Neutrophil (primary cell): ENCODE measurements around the gene SRSF12.

Experiments
- H3K27ac ChIP-seq: fragments of 200-600 bp; sonication (generic); 2 replicates; pipeline ENCODE4 v1.5.1; 2016; ENCODE audit warnings: mild to moderate bottlenecking, moderate library complexity
- H3K27me3 ChIP-seq: fragments of 200-600 bp; sonication (generic); 2 replicates; pipeline ENCODE4 v1.6.0; 2016; ENCODE audit warnings: mild to moderate bottlenecking
- H3K36me3 ChIP-seq: fragments of 200-600 bp; sonication (generic); 2 replicates; pipeline ENCODE4 v1.5.1; 2017
- H3K4me1 ChIP-seq, 2 experiments: fragments of 200-600 bp in 1 of 2; sonication (generic) in 1 of 2; 1 replicate in 1 of 2; 2 replicates in 1 of 2; pipeline versions ENCODE4 v1.5.1 to v1.6.1; 2013 to 2016; ENCODE audit warnings: low read depth in 1 of 2, low read length in 1 of 2, mild to moderate bottlenecking in 1 of 2, moderate library complexity in 1 of 2; ENCODE audit not compliant: control insufficient read depth in 1 of 2, insufficient read depth in 1 of 2
- H3K4me3 ChIP-seq, 2 experiments: fragments of 200-600 bp in 1 of 2; sonication (generic) in 1 of 2; 1 replicate in 1 of 2; 2 replicates in 1 of 2; pipeline ENCODE4 v1.5.1; 2013 to 2016; ENCODE audit warnings: low read depth in 1 of 2, low read length in 1 of 2, mild to moderate bottlenecking in 1 of 2, moderate library complexity in 1 of 2
- H3K9me3 ChIP-seq: fragments of 200-600 bp; sonication (generic); 2 replicates; pipeline ENCODE4 v1.5.1; 2016
- CTCF ChIP-seq: fragments of 200-600 bp; sonication (generic); IDR thresholded peaks from 2 replicates; pipeline ENCODE4 v1.5.1; 2016; ENCODE audit warnings: antibody characterized with exemption

Gene SRSF12

GRCh38 chr6:89098461-89098860 is 19.4 kb downstream of the SRSF12 start:
- H3K36me3 ChIP-seq = no peaks in the 10 kb centered on the region
- no peaks in the 10 kb centered on the region for H3K9me3 ChIP-seq
- no peak for TF ChIP-seq CTCF
- H3K4me1 ChIP-seq = no peaks in the 10 kb centered on the region
- no peak overlapping the region for H3K4me3 ChIP-seq
- no peaks in the 10 kb centered on the region for H3K27me3 ChIP-seq
- H3K27ac ChIP-seq = no peak overlapping the region

- Histone ChIP-seq H3K4me1 (peaks cover 66 to 67% of the 10 kb centered on the region in 2 experiments), H3K27me3 (no peaks in the 10 kb centered on the region), H3K27ac (peak overlapping the region; percentile 65), H3K9me3 (no peaks in the 10 kb centered on the region), H3K4me3 (peak overlapping the region; percentile 20 to 23), H3K36me3 (peaks cover 33% of the 10 kb centered on the region)
- TF ChIP-seq CTCF = no peak
Observed at GRCh38 chr6:89087881-89088280, 30.0 kb downstream of the SRSF12 start.

GRCh38 chr6:89085409-89086205 is 32.3 kb downstream of the SRSF12 start:
- Histone ChIP-seq H3K36me3 (peaks cover 42% of the 10 kb centered on the region), H3K9me3 (no peaks in the 10 kb centered on the region), H3K27me3 (no peaks in the 10 kb centered on the region), H3K27ac (peak overlapping the region; percentile 99), H3K4me1 (peaks cover 72 to 73% of the 10 kb centered on the region in 2 experiments), H3K4me3 (peak overlapping the region in 1 of 2 experiments; percentile 1)
- no peak for TF ChIP-seq CTCF

GRCh38 chr6:89084954-89085353 is 32.9 kb downstream of the SRSF12 start:
- Histone ChIP-seq H3K4me1 (peaks cover 71% of the 10 kb centered on the region in 2 experiments), H3K9me3 (no peaks in the 10 kb centered on the region), H3K27me3 (no peaks in the 10 kb centered on the region), H3K36me3 (peaks cover 42% of the 10 kb centered on the region), H3K4me3 (peak overlapping the region in 1 of 2 experiments; percentile 1), H3K27ac (peak overlapping the region; percentile 99)
- no peak for TF ChIP-seq CTCF

- H3K4me1 ChIP-seq = peaks cover 69 to 71% of the 10 kb centered on the region in 2 experiments
- peak overlapping the region in 1 of 2 experiments; percentile 87 for H3K4me3 ChIP-seq
- H3K36me3 ChIP-seq = peaks cover 42% of the 10 kb centered on the region
- no peaks in the 10 kb centered on the region for H3K9me3 ChIP-seq
- no peak for TF ChIP-seq CTCF
- H3K27me3 ChIP-seq = no peaks in the 10 kb centered on the region
- H3K27ac ChIP-seq = peak overlapping the region; percentile 99
Observed at GRCh38 chr6:89084542-89084941, 33.3 kb downstream of the SRSF12 start.
